Measurements from ENCODE around the gene HIVEP1. TPM values are rescaled to one million over a fixed set of nuclear protein-coding genes. Genes with fewer than 3 reads are reported as not detected.

The HIVEP1 gene
- total RNA-seq, 1 donor from 2014 or later, result 48.9 TPM

- Mint-ChIP-seq H3K27me3 (ENCODE audit: low read depth, unreplicated experiment) (no peaks in the 10 kb centered on the region), H3K27ac (ENCODE audit: unreplicated experiment) (peak overlapping the region; percentile 98), H3K9me3 (ENCODE audit: unreplicated experiment) (no peaks in the 10 kb centered on the region), H3K4me3 (ENCODE audit: unreplicated experiment) (peak overlapping the region; percentile 50), H3K36me3 (ENCODE audit: low read depth, unreplicated experiment) (no peaks in the 10 kb centered on the region), H3K4me1 (ENCODE audit: low read depth, unreplicated experiment) (peaks cover 8% of the 10 kb centered on the region)
- no peak overlapping the region for H3K4me3 ChIP-seq (ENCODE audit: insufficient read depth, low read depth, low read length)
- H3K4me1 ChIP-seq (ENCODE audit: insufficient read depth, low read length), result peaks cover 8% of the 10 kb centered on the region
- TF ChIP-seq EZH2 (IDR thresholded peaks at IDR 0.05; ENCODE audit: insufficient read depth, low read length) (no peak), CTCF (IDR thresholded peaks at IDR 0.05; ENCODE audit: insufficient read depth, low read depth, low read length) (no peak)
- H3K27ac ChIP-seq (ENCODE audit: low read depth, low read length), result no peak overlapping the region
- H2AFZ ChIP-seq (ENCODE audit: low read depth, low read length), result no peak overlapping the region
- peaks cover 77% of the 10 kb centered on the region for H3K79me2 ChIP-seq (ENCODE audit: insufficient read depth, low read length)
- FAIRE-seq, result no peak
- no peak overlapping the region for H3K9ac ChIP-seq (ENCODE audit: low read length)
- DNase-seq (ENCODE audit: low read depth), result peak; percentile 78
- H3K36me3 ChIP-seq (ENCODE audit: insufficient read depth, low read length), result no peaks in the 10 kb centered on the region
- H3K27me3 ChIP-seq (ENCODE audit: insufficient read depth, low read length), result no peaks in the 10 kb centered on the region
- H4K20me1 ChIP-seq (ENCODE audit: insufficient read depth, low read length), result peaks cover 55% of the 10 kb centered on the region
- no peaks in the 10 kb centered on the region for H3K9me3 ChIP-seq (ENCODE audit: insufficient read depth, low read depth, low read length)
- peak overlapping the region; percentile 71 for H3K4me2 ChIP-seq (ENCODE audit: low read length)
Observed at GRCh38 chr6:12060780-12061609, 48.9 kb downstream of the HIVEP1 start.

GRCh38 chr6:12062605-12063004, 50.5 kb downstream of the HIVEP1 start:
- H3K4me1 ChIP-seq (ENCODE audit: insufficient read depth, low read length), result peaks cover 11% of the 10 kb centered on the region
- Mint-ChIP-seq H3K27ac (ENCODE audit: unreplicated experiment) (no peak overlapping the region), H3K9me3 (ENCODE audit: unreplicated experiment) (no peaks in the 10 kb centered on the region), H3K36me3 (ENCODE audit: low read depth, unreplicated experiment) (no peaks in the 10 kb centered on the region), H3K4me1 (ENCODE audit: low read depth, unreplicated experiment) (peaks cover 8% of the 10 kb centered on the region), H3K4me3 (ENCODE audit: unreplicated experiment) (no peak overlapping the region), H3K27me3 (ENCODE audit: low read depth, unreplicated experiment) (no peaks in the 10 kb centered on the region)
- peaks cover 78% of the 10 kb centered on the region for H3K79me2 ChIP-seq (ENCODE audit: insufficient read depth, low read length)
- peaks cover 62% of the 10 kb centered on the region for H4K20me1 ChIP-seq (ENCODE audit: insufficient read depth, low read length)
- no peak overlapping the region for H3K4me3 ChIP-seq (ENCODE audit: insufficient read depth, low read depth, low read length)
- H3K4me2 ChIP-seq (ENCODE audit: low read length), result no peak overlapping the region
- H3K36me3 ChIP-seq (ENCODE audit: insufficient read depth, low read length), result no peaks in the 10 kb centered on the region
- H3K9ac ChIP-seq (ENCODE audit: low read length), result no peak overlapping the region
- no peak overlapping the region for H3K27ac ChIP-seq (ENCODE audit: low read depth, low read length)
- DNase-seq (ENCODE audit: low read depth), result no peak
- H2AFZ ChIP-seq (ENCODE audit: low read depth, low read length), result no peak overlapping the region
- FAIRE-seq, result no peak
- TF ChIP-seq EZH2 (IDR thresholded peaks at IDR 0.05; ENCODE audit: insufficient read depth, low read length), result no peak
- TF ChIP-seq CTCF (IDR thresholded peaks at IDR 0.05; ENCODE audit: insufficient read depth, low read depth, low read length), result no peak
- H3K9me3 ChIP-seq (ENCODE audit: insufficient read depth, low read depth, low read length), result no peaks in the 10 kb centered on the region
- H3K27me3 ChIP-seq (ENCODE audit: insufficient read depth, low read length), result no peaks in the 10 kb centered on the region

DNA sequence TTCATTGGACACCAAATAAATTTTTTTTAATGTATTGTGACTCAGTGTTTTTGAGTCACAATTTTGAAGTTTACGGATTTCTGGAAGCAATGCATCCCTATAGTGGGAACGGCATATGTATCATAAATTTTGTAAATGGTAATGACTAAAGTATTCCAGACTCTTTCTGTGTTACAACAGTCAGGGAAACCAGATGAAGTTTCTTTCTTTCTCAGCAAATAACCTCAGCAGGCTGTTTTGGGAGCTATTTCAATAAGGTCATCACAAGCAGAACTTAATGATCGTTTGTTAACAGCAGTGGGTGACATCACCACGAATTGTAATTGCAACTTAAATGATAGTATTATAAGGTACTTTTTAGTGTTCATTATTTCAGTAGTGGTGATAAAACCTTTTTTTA, 52.0 kb downstream of the HIVEP1 start:
- no peaks in the 10 kb centered on the region for H3K27me3 ChIP-seq (ENCODE audit: insufficient read depth, low read length)
- no peak overlapping the region for H3K27ac ChIP-seq (ENCODE audit: low read depth, low read length)
- H3K36me3 ChIP-seq (ENCODE audit: insufficient read depth, low read length), result no peaks in the 10 kb centered on the region
- TF ChIP-seq EZH2 (IDR thresholded peaks at IDR 0.05; ENCODE audit: insufficient read depth, low read length), result no peak
- no peak for TF ChIP-seq CTCF (IDR thresholded peaks at IDR 0.05; ENCODE audit: insufficient read depth, low read depth, low read length)
- H3K79me2 ChIP-seq (ENCODE audit: insufficient read depth, low read length), result peaks cover 78% of the 10 kb centered on the region
- Mint-ChIP-seq H3K27me3 (ENCODE audit: low read depth, unreplicated experiment) (no peaks in the 10 kb centered on the region), H3K4me1 (ENCODE audit: low read depth, unreplicated experiment) (peaks cover 9% of the 10 kb centered on the region), H3K4me3 (ENCODE audit: unreplicated experiment) (no peak overlapping the region), H3K36me3 (ENCODE audit: low read depth, unreplicated experiment) (no peaks in the 10 kb centered on the region), H3K9me3 (ENCODE audit: unreplicated experiment) (no peaks in the 10 kb centered on the region), H3K27ac (ENCODE audit: unreplicated experiment) (no peak overlapping the region)
- no peak for DNase-seq (ENCODE audit: low read depth)
- no peak overlapping the region for H3K9ac ChIP-seq (ENCODE audit: low read length)
- peaks cover 62% of the 10 kb centered on the region for H4K20me1 ChIP-seq (ENCODE audit: insufficient read depth, low read length)
- H2AFZ ChIP-seq (ENCODE audit: low read depth, low read length), result no peak overlapping the region
- no peaks in the 10 kb centered on the region for H3K9me3 ChIP-seq (ENCODE audit: insufficient read depth, low read depth, low read length)
- peaks cover 11% of the 10 kb centered on the region for H3K4me1 ChIP-seq (ENCODE audit: insufficient read depth, low read length)
- no peak overlapping the region for H3K4me2 ChIP-seq (ENCODE audit: low read length)
- no peak for FAIRE-seq
- no peak overlapping the region for H3K4me3 ChIP-seq (ENCODE audit: insufficient read depth, low read depth, low read length)
